Activated CD4-positive, CD25-positive, alpha-beta regulatory T cell treated with anti-CD3 and anti-CD28 coated beads, Interleukin-2, amount 50 U/mL, for 16 hours (primary cell): ENCODE data around the gene SAMSN1.
A peak's percentile ranks its signal among the peaks of the same experiment; 100 is the strongest.

ENCODE experiments used
- DNase-seq: peaks from one replicate; pipeline ENCODE4 v3.0.0-alpha.2; 2020; ENCODE audit warnings: low read depth, low spot score

The SAMSN1 gene

GRCh38 chr21:14545906-14546480 lies at the start of gene SAMSN1:
TSS of gene SAMSN1 (minus strand) at chr21:14546315. CDS start at chr21:14546261, 54 bp downstream.
- peak; percentile 51 for DNase-seq

- DNase-seq: no peak
Measured at GRCh38 chr21:14595449-14595848, 49.3 kb upstream of the SAMSN1 start.

GRCh38 chr21:14594967-14595366 lies 48.9 kb upstream of the SAMSN1 start:
- DNase-seq: no peak

GRCh38 chr21:14593230-14593629 lies 47.1 kb upstream of the SAMSN1 start:
- no peak for DNase-seq

GRCh38 chr21:14592296-14593000 lies 46.3 kb upstream of the SAMSN1 start:
- no peak for DNase-seq

GRCh38 chr21:14591882-14592281 lies 45.8 kb upstream of the SAMSN1 start:
- DNase-seq: no peak

GRCh38 chr21:14591377-14591776 lies 45.3 kb upstream of the SAMSN1 start:
- no peak for DNase-seq

GRCh38 chr21:14589855-14590563 lies 43.9 kb upstream of the SAMSN1 start:
- DNase-seq: no peak

- DNase-seq: no peak
Measured at GRCh38 chr21:14587266-14587665, 41.2 kb upstream of the SAMSN1 start.

- DNase-seq: no peak
Measured at GRCh38 chr21:14585122-14585521, 39.0 kb upstream of the SAMSN1 start.

GRCh38 chr21:14584357-14585095 lies 38.4 kb upstream of the SAMSN1 start:
- no peak for DNase-seq

GRCh38 chr21:14583629-14584255 lies 37.6 kb upstream of the SAMSN1 start:
- DNase-seq: no peak

GRCh38 chr21:14582934-14583628 lies 37.0 kb upstream of the SAMSN1 start:
- DNase-seq: no peak

GRCh38 chr21:14581902-14582457 lies 35.9 kb upstream of the SAMSN1 start:
- no peak for DNase-seq

- DNase-seq: no peak
Measured at GRCh38 chr21:14573244-14573643, 27.1 kb upstream of the SAMSN1 start.

GRCh38 chr21:14572204-14572780 lies 26.2 kb upstream of the SAMSN1 start:
- no peak for DNase-seq

GRCh38 chr21:14569868-14570267 lies 23.8 kb upstream of the SAMSN1 start:
- no peak for DNase-seq

- no peak for DNase-seq
Measured at GRCh38 chr21:14569026-14569621, 23.0 kb upstream of the SAMSN1 start.

GRCh38 chr21:14567331-14568279 lies 21.5 kb upstream of the SAMSN1 start:
- DNase-seq: no peak
